ENCODE results near the gene SCYL3.
A peak's percentile ranks its signal among the peaks of the same experiment; 100 is the strongest.
"Not testable (repeated sequence)": the region's sequence is repeated elsewhere in the genome, so short reads cannot be mapped to it uniquely, and the experiment has no call there.

Gene SCYL3

GRCh38 chr1:169893645-169894423, at the start of gene SCYL3:
Gene SCYL3, minus strand, starts transcription at chr1:169893896. Its CDS starts 5,056 bp downstream, at chr1:169888840.
- peak; percentile 96 to 98 (median 98) for DNase-seq

- DNase-seq, result peak in 2 of 3 donors; percentile 25 to 41
Observed at GRCh38 chr1:169941982-169942830, 48.5 kb upstream of the SCYL3 start.

- DNase-seq, result no peak
Observed at GRCh38 chr1:169933984-169934725, 40.5 kb upstream of the SCYL3 start.

DNA sequence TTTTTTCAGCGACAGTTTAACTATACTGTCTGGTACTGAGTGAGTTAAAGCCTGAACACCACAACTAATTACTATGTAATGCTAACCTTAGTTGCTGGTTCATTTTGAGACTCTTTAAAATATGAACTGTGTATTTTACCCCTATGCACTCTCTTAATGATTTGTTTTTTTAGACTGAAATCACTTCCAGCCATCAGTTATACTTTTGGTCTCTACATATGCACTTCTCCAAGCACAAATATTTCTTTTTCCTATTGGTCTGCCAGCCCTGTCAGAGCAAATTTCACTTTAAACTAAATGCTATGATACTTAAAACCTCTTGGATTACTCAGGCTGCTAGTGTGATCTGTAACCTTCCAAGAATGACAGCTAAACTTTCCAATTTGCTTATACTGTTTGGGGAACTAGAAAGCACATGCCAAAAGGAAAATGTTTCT, 38.1 kb upstream of the SCYL3 start:
- no peak for DNase-seq

DNA sequence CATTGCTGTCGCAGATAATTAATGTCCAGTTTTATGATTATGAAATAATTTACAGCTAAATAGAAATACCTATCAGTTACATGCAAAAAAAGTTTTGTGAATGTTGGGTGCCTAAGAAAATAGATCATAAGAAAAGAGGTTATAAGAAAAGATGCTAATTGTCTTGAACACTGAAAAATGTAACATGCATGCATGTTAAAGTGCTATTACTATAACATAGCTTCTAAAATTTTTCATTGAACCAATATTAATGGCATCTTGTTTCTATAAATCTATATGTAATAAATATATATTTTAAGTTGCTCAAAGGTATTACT, 35.5 kb upstream of the SCYL3 start:
- DNase-seq, result no peak

GRCh38 chr1:169928438-169929209, 34.9 kb upstream of the SCYL3 start:
- DNase-seq, result peak; percentile 48 to 68 (median 66)

- no peak for DNase-seq
Observed at GRCh38 chr1:169925505-169926482, 32.1 kb upstream of the SCYL3 start.

- DNase-seq, result no peak
Observed at GRCh38 chr1:169924829-169925228, 31.1 kb upstream of the SCYL3 start.

DNA sequence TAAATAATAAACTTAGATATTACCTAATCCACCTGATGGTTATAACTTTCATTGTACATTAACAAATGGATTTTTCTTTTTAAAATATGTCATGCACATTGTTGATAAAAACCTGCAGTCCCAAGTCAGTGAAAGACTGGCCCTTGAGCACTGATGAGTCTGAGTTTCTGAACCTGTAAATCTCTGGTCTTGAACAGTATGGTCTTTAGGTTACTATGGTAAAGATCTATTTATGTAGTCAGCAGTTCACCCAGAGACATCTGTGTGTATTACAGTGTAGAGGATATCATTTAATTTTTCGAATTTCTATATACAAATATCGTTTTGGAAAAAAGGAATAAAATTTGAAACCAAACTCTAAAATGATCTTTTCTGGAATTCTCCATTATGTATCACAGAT, 30.4 kb upstream of the SCYL3 start:
- DNase-seq, result no peak

DNA sequence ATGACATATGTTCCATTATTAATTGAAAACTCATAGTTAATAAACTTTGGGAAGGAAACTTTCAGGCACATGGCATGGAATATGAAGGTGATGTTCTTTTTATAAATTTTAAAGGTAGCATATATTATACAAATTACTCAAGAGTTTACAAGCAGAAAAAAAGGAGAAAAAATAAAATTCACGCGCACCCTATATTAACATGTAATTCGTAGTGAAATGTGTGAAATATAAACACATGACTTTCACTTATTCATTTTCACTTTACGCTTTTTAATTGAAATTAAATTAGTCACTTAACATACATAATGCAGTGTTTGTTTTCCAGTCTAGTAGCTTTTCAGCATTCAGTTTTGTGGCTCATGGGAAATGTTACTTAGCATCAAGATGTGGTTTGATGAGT, 27.4 kb upstream of the SCYL3 start:
- no peak for DNase-seq

GRCh38 chr1:169918927-169919326, 25.2 kb upstream of the SCYL3 start:
- DNase-seq, result no peak

- not testable (repeated sequence) for DNase-seq
Observed at GRCh38 chr1:169918220-169918619, 24.5 kb upstream of the SCYL3 start.

DNA sequence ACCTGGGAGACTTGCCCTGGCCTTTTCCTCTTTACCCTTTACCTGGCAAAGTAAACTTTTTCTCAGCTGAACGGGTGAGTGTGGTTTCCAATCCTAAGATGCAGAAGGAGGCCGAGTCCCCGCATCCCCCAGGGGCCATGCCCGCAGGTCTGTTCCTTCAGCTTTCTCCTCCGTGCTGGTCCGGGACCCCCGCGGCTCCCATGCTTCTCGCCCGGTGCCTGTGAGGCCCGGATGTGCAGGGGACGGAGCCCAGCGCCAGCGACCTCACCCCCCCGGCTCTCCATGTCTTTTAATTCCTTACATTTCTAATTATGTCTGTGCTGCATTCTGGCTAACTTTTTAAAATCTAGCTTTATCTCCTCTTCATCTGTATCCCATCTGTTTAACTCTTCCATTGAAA, 21.5 kb upstream of the SCYL3 start:
- DNase-seq, result no peak

GRCh38 chr1:169914531-169914930, 20.8 kb upstream of the SCYL3 start:
- peak in 1 of 3 donors; percentile 26 for DNase-seq

GRCh38 chr1:169909499-169909898, 15.8 kb upstream of the SCYL3 start:
- DNase-seq, result no peak

DNA sequence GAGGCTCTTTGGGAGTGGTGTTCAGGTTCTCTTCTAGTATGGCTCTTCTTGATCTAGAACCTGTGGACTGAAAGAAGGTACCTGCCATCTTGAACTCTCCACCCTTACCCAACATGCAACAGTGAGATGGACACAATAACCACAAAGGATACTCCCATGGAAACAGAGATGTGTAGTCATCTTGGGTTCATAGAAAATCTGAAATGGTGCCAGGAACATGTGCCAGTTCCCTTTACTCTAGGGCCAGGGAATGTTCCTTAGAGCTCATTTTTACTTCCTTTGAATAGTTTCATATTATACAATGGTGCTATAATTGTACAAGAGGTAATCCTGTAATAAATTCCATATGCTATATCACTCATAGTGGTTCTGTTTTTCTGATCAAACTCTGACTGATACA, 13.2 kb upstream of the SCYL3 start:
- DNase-seq, result peak in 1 of 3 donors; percentile 29

- no peak for DNase-seq
Observed at GRCh38 chr1:169904834-169905233, 11.1 kb upstream of the SCYL3 start.

- DNase-seq, result no peak
Observed at GRCh38 chr1:169902751-169903150, 9.1 kb upstream of the SCYL3 start.

GRCh38 chr1:169901115-169901514, 7.4 kb upstream of the SCYL3 start:
- no peak for DNase-seq

GRCh38 chr1:169900571-169900970, 6.9 kb upstream of the SCYL3 start:
- DNase-seq, result no peak

DNA sequence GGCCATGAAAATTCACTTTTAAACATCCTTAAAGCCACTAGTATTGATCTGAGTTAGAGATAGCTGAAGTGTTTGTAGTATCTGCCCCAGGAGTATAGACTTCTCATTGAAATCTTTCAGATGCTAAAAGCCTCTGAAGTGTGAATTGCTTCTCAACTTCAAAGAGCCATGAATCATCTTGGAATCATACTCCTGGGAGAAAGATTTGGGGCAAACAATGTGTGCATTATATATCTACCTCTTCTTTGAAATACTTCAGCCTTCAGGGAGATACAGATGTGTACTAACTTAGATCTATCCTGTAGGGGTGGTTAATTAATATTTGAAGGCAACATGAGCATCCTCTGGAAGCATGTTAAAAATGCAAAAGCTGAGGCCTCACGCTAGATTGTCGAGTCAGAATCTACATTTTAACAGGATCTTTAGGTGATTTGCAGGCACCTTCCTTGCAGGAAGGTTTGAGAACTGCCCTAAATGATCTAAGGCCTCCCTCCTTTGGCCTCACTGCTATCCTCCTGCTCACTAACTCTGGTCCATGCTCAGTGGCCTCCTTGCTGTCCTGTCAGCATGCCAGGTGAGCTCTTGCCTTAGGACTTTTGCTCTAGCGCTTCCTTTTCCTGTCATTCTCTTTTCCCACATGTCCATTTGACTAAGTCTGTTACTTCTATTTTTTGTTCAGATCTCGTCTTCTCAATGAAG, 6.0 kb upstream of the SCYL3 start:
- DNase-seq, result no peak
